HG03520 (cell line): ENCODE results near the gene LMAN2L.
A peak's percentile ranks its signal among the peaks of the same experiment; 100 is the strongest.

Source experiments
- ATAC-seq: cut with Tn5 transposase; IDR thresholded peaks from one replicate; pipeline ENCODE4 v1.9.1; 2021; ENCODE audit warnings: mild to moderate bottlenecking, moderate library complexity; ENCODE audit not compliant: unreplicated experiment

The LMAN2L gene

GRCh38 chr2:96760986-96761832 lies 21.3 kb upstream of the LMAN2L start:
- ATAC-seq: peak; percentile 51

- peak; percentile 83 for ATAC-seq
Observed at GRCh38 chr2:96760036-96760985, 20.4 kb upstream of the LMAN2L start, which contains the start of gene CNNM4. Gene CNNM4, plus strand, starts transcription at chr2:96760902. Its CDS starts 98 bp downstream, at chr2:96761000.

GRCh38 chr2:96759548-96759947 lies 19.7 kb upstream of the LMAN2L start:
- ATAC-seq: no peak

GRCh38 chr2:96758987-96759386 lies 19.1 kb upstream of the LMAN2L start:
- no peak for ATAC-seq

- ATAC-seq: no peak
Observed at GRCh38 chr2:96757477-96757860, 17.6 kb upstream of the LMAN2L start.

GRCh38 chr2:96756788-96757476 lies 17.1 kb upstream of the LMAN2L start:
- no peak for ATAC-seq

GRCh38 chr2:96754317-96754716 lies 14.5 kb upstream of the LMAN2L start:
- no peak for ATAC-seq

GRCh38 chr2:96753661-96754282 lies 13.9 kb upstream of the LMAN2L start:
- no peak for ATAC-seq

GRCh38 chr2:96751800-96752199 lies 11.9 kb upstream of the LMAN2L start:
- no peak for ATAC-seq

GRCh38 chr2:96747061-96747617 lies 7.3 kb upstream of the LMAN2L start:
- no peak for ATAC-seq

GRCh38 chr2:96739076-96739632 lies 710 bp downstream of the LMAN2L start:
- ATAC-seq: no peak

GRCh38 chr2:96737831-96738230 lies 2.0 kb downstream of the LMAN2L start:
- ATAC-seq: no peak

GRCh38 chr2:96737251-96737650 lies 2.6 kb downstream of the LMAN2L start:
- ATAC-seq: no peak

- no peak for ATAC-seq
Observed at GRCh38 chr2:96734880-96735583, 4.8 kb downstream of the LMAN2L start.

- no peak for ATAC-seq
Observed at GRCh38 chr2:96733931-96734330, 5.9 kb downstream of the LMAN2L start.

GRCh38 chr2:96730212-96730611 lies 9.7 kb downstream of the LMAN2L start:
- ATAC-seq: no peak

- no peak for ATAC-seq
Observed at GRCh38 chr2:96729748-96730147, 10.1 kb downstream of the LMAN2L start.

GRCh38 chr2:96727431-96727830 lies 12.4 kb downstream of the LMAN2L start:
- no peak for ATAC-seq

- no peak for ATAC-seq
Observed at GRCh38 chr2:96726131-96726530, 13.7 kb downstream of the LMAN2L start.
